Neuronal stem cell (in vitro differentiated cells): ENCODE results near the gene GABARAP.

Experiments
- DNase-seq: peaks from one replicate; pipeline ENCODE4 v3.0.0-alpha.2; 2013; ENCODE audit warnings: low spot score
- H2AFZ ChIP-seq: one replicate; pipeline ENCODE4 v1.6.1; 2013; ENCODE audit warnings: mild to moderate bottlenecking, low read length, inconsistent platforms
- H2AK5ac ChIP-seq: 2 replicates; pipeline ENCODE4 v1.6.1; 2013; ENCODE audit warnings: low read depth, mild to moderate bottlenecking, inconsistent platforms, low read length, moderate library complexity, mixed read lengths
- H2BK120ac ChIP-seq: 2 replicates; pipeline ENCODE4 v1.6.1; 2013; ENCODE audit warnings: low read depth, mild to moderate bottlenecking, inconsistent platforms, low read length, moderate library complexity, mixed read lengths
- H2BK12ac ChIP-seq: one replicate; pipeline ENCODE4 v1.6.1; 2013; ENCODE audit warnings: low read length, inconsistent platforms
- H2BK15ac ChIP-seq: 2 replicates; pipeline ENCODE4 v1.6.1; 2013; ENCODE audit warnings: mild to moderate bottlenecking, low read length, inconsistent platforms, mixed read lengths
- H2BK5ac ChIP-seq: one replicate; pipeline ENCODE4 v1.6.1; 2013; ENCODE audit warnings: inconsistent platforms, mild to moderate bottlenecking, low read length, moderate library complexity
- H3K14ac ChIP-seq: one replicate; pipeline ENCODE4 v1.6.1; 2013; ENCODE audit warnings: low read length, inconsistent platforms
- H3K18ac ChIP-seq: 2 replicates; pipeline ENCODE4 v1.6.1; 2013; ENCODE audit warnings: low read length, inconsistent platforms
- H3K23ac ChIP-seq: 2 replicates; pipeline ENCODE4 v1.6.1; 2013; ENCODE audit warnings: low read depth, mild to moderate bottlenecking, mixed read lengths, low read length, inconsistent platforms; ENCODE audit not compliant: poor library complexity
- H3K27ac ChIP-seq: replicated peaks from 3 replicates; pipeline ENCODE4 v1.5.1; 2013; ENCODE audit warnings: low read length, inconsistent platforms
- H3K27me3 ChIP-seq, 3 experiments: 2 replicates each; pipeline ENCODE4 v1.6.1; 2013; ENCODE audit warnings: low read length in 3 of 3, mild to moderate bottlenecking in 2 of 3, inconsistent platforms in 1 of 3, low read depth in 1 of 3, mixed read lengths in 1 of 3, moderate library complexity in 1 of 3; ENCODE audit not compliant: control insufficient read depth in 3 of 3, insufficient read depth in 3 of 3
- H3K36me3 ChIP-seq, 2 donors: replicated peaks in 1 of 2; 2 replicates each; pipeline ENCODE4 v1.6.1; 2013; ENCODE audit warnings: low read length in 2 of 2; ENCODE audit not compliant: control insufficient read depth in 2 of 2, insufficient read depth in 2 of 2
- H3K4ac ChIP-seq: 2 replicates; pipeline ENCODE4 v1.6.1; 2013; ENCODE audit warnings: inconsistent platforms, mild to moderate bottlenecking, low read length, moderate library complexity
- H3K4me1 ChIP-seq, 2 donors: 1 replicate in 1 of 2; 2 replicates in 1 of 2; pipeline ENCODE4 v1.6.1; 2013; ENCODE audit warnings: low read length in 2 of 2, low read depth in 1 of 2; ENCODE audit not compliant: control insufficient read depth in 2 of 2, insufficient read depth in 1 of 2
- H3K4me2 ChIP-seq: one replicate; pipeline ENCODE4 v1.6.1; 2013; ENCODE audit warnings: mild to moderate bottlenecking, low read length, inconsistent platforms; ENCODE audit not compliant: insufficient read depth, poor library complexity, severe bottlenecking
- H3K4me3 ChIP-seq, 2 donors: 2 replicates each; pipeline ENCODE4 v1.5.1; 2013; ENCODE audit warnings: low read length in 2 of 2, mild to moderate bottlenecking in 2 of 2, inconsistent platforms in 1 of 2, moderate library complexity in 1 of 2
- H3K79me1 ChIP-seq: one replicate; pipeline ENCODE4 v1.6.1; 2013; ENCODE audit warnings: low read depth, mild to moderate bottlenecking, inconsistent platforms, low read length, moderate library complexity
- H3K9ac ChIP-seq: one replicate; pipeline ENCODE4 v1.6.1; 2013; ENCODE audit warnings: mild to moderate bottlenecking, low read depth, low read length, inconsistent platforms; ENCODE audit not compliant: poor library complexity
- H3K9me3 ChIP-seq, 2 donors: replicated peaks in 1 of 2; 2 replicates each; pipeline versions ENCODE3 to v1.6.1; 2013; ENCODE audit warnings: low read length in 2 of 2, mild to moderate bottlenecking in 2 of 2, inconsistent platforms in 1 of 2, low read depth in 1 of 2, mixed read lengths in 1 of 2, moderate library complexity in 1 of 2; ENCODE audit not compliant: control insufficient read depth in 2 of 2, insufficient read depth in 1 of 2
- H4K8ac ChIP-seq: one replicate; pipeline ENCODE4 v1.6.1; 2013; ENCODE audit warnings: low read depth, mild to moderate bottlenecking, inconsistent platforms, low read length, moderate library complexity
- H4K91ac ChIP-seq: one replicate; pipeline ENCODE4 v1.6.1; 2013; ENCODE audit warnings: low read length, low read depth, mild to moderate bottlenecking, inconsistent platforms; ENCODE audit not compliant: poor library complexity
- WGBS, 2 donors: extraction: QIAGEN DNeasy Blood & Tissue Kit; methylation state at CpG; one replicate each; pipeline ENCODE4 v1.1.7; 2013; ENCODE audit warnings: missing lambda C conversion rate in 2 of 2, mixed read lengths in 1 of 2; ENCODE audit not compliant: insufficient read length in 2 of 2, insufficient replicate concordance in 1 of 2; ENCODE audit errors: extremely low coverage in 2 of 2; 5-methylcytosine and 5-hydroxymethylcytosine counted together

GABARAP gene

DNA sequence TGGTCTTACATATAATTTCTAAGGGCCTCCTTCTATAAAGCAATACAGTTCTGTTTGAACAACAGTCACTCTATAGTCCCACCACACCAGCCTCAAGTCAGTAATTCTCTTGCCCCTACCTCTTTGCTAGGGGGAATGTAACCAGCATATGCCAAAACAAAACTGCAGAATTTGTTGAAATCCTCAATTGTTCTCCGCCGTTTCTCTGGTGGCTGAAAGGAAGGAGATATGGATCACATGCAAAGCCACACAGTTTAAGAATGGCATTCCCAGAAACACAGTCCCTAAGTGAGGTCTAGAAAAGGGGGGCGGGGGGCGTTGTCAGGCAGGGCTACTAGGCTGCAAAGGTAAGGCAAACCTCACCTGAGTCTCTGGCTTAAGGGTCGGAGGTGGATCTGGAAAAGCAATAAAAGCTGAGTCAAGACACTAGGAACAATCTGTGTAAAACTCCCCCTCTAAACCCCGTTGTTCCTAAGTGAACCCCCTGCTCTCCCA is 4.9 kb downstream of the GABARAP start:
- H3K79me1 ChIP-seq = peaks cover 18% of the 10 kb centered on the region
- H3K23ac ChIP-seq = no peak overlapping the region
- no CpG with 5 or more reads among the region's 6 CpGs for WGBS, 2 donors
- H3K18ac ChIP-seq = no peak overlapping the region
- no peak overlapping the region for H2BK15ac ChIP-seq
- H3K27ac ChIP-seq = peak overlapping the region; percentile 50
- no peaks in the 10 kb centered on the region for H3K9me3 ChIP-seq
- H2BK5ac ChIP-seq = peak overlapping the region; percentile 85
- H3K14ac ChIP-seq = no peak overlapping the region
- no peak overlapping the region for H4K91ac ChIP-seq
- H3K36me3 ChIP-seq = peaks cover 38 to 50% of the 10 kb centered on the region in 2 donors
- H3K4me1 ChIP-seq = peaks cover 15 to 26% of the 10 kb centered on the region in 2 donors
- H2BK12ac ChIP-seq = no peak overlapping the region
- peak overlapping the region; percentile 51 for H3K4me2 ChIP-seq
- H3K27me3 ChIP-seq = no peaks in the 10 kb centered on the region
- H2BK120ac ChIP-seq = no peak overlapping the region
- no peak overlapping the region for H4K8ac ChIP-seq
- H2AK5ac ChIP-seq = no peak overlapping the region
- no peak overlapping the region for H3K4ac ChIP-seq
- H3K4me3 ChIP-seq = peak overlapping the region; percentile 15 to 93
- H2AFZ ChIP-seq = no peak overlapping the region
- no peak for DNase-seq
- no peak overlapping the region for H3K9ac ChIP-seq

- Histone ChIP-seq H4K91ac (no peak overlapping the region), H2AFZ (no peak overlapping the region), H3K4ac (no peak overlapping the region), H3K9me3 (no peaks in the 10 kb centered on the region), H3K4me2 (no peak overlapping the region), H3K36me3 (peaks cover 38 to 55% of the 10 kb centered on the region in 2 donors), H2AK5ac (no peak overlapping the region), H3K9ac (no peak overlapping the region), H2BK120ac (no peak overlapping the region), H2BK5ac (no peak overlapping the region), H3K14ac (no peak overlapping the region), H3K79me1 (peaks cover 16% of the 10 kb centered on the region), H3K27ac (no peak overlapping the region), H3K23ac (no peak overlapping the region), H3K4me1 (peaks cover 17 to 31% of the 10 kb centered on the region in 2 donors), H3K18ac (no peak overlapping the region), H2BK12ac (no peak overlapping the region), H3K27me3 (no peaks in the 10 kb centered on the region), H4K8ac (no peak overlapping the region), H3K4me3 (peak overlapping the region in 1 of 2 donors; percentile 93), H2BK15ac (no peak overlapping the region)
- WGBS, 2 donors = 100% methylated on average over 1 of the region's 6 CpGs; no CpG with 5 or more reads in 1 of the 2 donors
- DNase-seq = no peak
These were observed 5.4 kb downstream of the GABARAP start for GRCh38 chr17:7236808-7237207.

GRCh38 chr17:7235693-7236665 is 6.3 kb downstream of the GABARAP start:
- DNase-seq = no peak
- Histone ChIP-seq H3K4me2 (no peak overlapping the region), H3K36me3 (peaks cover 36 to 52% of the 10 kb centered on the region in 2 donors), H2BK5ac (no peak overlapping the region), H3K18ac (no peak overlapping the region), H3K9me3 (no peaks in the 10 kb centered on the region), H3K9ac (no peak overlapping the region), H2BK15ac (no peak overlapping the region), H3K14ac (no peak overlapping the region), H2BK12ac (no peak overlapping the region), H2AK5ac (no peak overlapping the region), H4K91ac (no peak overlapping the region), H3K4ac (no peak overlapping the region), H3K4me1 (peaks cover 15 to 31% of the 10 kb centered on the region in 2 donors), H3K27me3 (no peaks in the 10 kb centered on the region), H2BK120ac (no peak overlapping the region), H3K27ac (no peak overlapping the region), H3K4me3 (peak overlapping the region in 1 of 2 donors; percentile 33), H3K79me1 (peaks cover 14% of the 10 kb centered on the region), H4K8ac (no peak overlapping the region), H3K23ac (no peak overlapping the region), H2AFZ (no peak overlapping the region)
- no CpG with 5 or more reads among the region's 22 CpGs for WGBS, 2 donors
